TTC549 (cell line): ENCODE data around the gene ZFTA.
A peak's percentile ranks its signal among the peaks of the same experiment; 100 is the strongest.

ENCODE experiments used
- FAIRE-seq: peaks from 2 replicates; lab custom pipeline; 2012; peaks lifted over from hg19 to GRCh38; lab: Jason Lieb, UNC

Gene ZFTA

GRCh38 chr11:63747011-63747410 lies 21.6 kb downstream of the ZFTA start:
- no peak for FAIRE-seq

DNA sequence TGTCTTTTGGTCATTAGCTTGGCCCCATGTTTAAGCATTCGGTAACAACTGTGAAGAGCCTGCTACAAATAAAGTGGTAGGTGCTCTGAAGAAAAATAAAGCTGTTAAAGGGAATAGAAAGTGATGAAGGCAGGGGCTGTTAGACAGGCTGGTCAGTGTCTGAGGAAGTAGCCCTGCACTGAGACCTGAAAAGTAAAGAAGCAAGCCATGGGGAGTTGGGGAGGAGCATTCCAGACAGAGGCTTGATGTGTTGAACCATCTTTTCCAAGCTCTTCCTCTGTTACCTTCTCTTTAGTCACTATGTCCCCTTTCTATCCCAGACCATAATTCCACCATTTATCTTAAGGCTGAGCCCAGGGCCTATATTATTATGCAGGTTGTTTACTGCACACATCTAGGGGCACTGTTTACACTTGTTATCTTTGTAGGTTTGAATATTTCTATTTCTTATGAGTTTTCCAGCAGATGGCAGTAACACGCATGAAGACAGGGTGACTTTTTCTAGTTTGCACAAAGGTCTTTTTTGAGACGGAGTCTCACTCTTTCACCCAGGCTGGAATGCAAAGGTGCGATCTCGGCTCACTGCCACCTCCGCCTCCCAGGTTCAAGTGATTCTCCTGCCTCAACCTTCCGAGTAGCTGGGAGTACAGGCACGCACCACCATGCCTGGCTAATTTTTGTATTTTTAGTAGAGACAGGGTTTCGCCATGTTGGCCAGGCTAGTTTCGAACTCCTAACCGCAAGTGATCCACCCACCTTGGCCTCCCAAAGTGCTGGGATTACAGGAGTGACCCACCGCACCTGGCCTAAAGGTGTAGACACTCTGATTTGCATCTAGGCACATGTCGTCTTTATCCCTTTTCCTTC lies 23.0 kb downstream of the ZFTA start:
- no peak for FAIRE-seq

DNA sequence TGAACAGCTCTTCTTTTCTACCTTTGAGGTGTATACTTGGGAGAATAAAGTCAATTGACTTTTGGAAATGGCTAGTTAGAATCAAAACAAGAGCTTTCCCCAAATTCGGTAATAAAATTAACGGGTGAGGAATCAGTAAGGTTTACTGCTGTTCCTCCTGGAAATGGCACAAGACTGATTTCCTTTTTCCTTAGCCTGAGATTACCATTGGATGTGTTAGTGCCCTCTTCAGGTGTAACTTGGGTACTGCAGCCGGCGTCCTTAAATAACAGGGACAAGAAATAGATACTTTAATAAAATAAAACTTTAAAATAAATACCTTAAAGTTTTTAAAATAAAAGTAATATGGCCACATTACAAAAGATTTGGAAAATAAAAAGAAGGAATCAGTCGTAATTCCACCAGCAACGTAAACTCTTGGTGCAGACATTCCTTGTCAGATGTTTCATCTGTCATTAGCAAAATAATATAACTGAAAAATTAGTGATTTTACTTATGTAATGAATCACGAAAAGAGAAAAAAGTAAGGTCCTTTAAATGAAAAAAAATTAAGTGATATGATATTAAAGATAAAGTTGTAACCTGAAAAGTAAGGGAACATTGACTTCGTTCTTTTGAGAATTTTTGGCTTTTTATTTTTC lies 29.7 kb downstream of the ZFTA start:
- peak; percentile 88 for FAIRE-seq

- no peak for FAIRE-seq
Observed at GRCh38 chr11:63737718-63738117, 30.9 kb downstream of the ZFTA start.

- FAIRE-seq: no peak
Observed at GRCh38 chr11:63736864-63737263, 31.7 kb downstream of the ZFTA start.

GRCh38 chr11:63729326-63729725 lies 39.2 kb downstream of the ZFTA start:
- FAIRE-seq: no peak

DNA sequence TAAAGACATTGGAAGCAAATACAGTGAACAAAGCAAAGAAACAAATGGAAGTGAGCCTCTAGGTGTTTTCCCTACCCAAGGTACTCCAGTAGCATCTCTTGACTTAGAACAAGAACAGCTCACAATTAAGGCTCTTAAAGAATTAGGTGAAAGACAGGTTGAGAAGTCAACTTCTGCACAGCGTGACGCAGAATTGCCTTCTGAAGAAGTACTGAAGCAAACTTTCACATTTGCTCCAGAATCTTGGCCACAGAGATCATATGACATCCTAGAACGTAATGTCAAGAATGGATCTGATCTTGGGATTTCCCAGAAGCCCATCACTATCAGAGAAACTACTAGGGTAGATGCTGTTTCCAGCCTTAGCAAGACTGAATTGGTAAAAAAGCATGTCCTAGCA lies 48.0 kb downstream of the ZFTA start:
- no peak for FAIRE-seq

DNA sequence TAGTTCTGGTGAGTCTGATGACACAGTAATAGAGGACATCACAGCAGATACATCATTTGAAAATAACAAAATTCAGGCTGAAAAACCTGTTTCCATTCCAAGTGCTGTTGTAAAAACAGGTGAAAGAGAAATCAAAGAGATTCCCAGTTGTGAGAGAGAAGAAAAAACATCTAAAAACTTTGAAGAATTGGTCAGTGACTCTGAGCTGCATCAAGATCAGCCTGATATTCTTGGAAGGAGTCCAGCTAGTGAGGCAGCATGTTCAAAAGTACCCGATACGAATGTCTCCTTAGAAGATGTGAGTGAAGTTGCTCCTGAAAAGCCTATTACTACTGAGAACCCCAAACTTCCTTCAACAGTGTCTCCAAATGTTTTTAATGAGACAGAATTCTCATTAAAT lies 48.6 kb downstream of the ZFTA start:
- FAIRE-seq: no peak

GRCh38 chr11:63719001-63719400 lies 49.6 kb downstream of the ZFTA start:
- no peak for FAIRE-seq
